ENCODE results near the gene GRIFIN. TPM values are rescaled to one million over a fixed set of nuclear protein-coding genes. Genes with fewer than 3 reads are reported as not detected.

The GRIFIN gene
- total and polyA plus RNA-seq, 9 of the 15 experiments (the other 6 are each of a cell fraction or from before 2014, with no cell fraction given): not detected

GRCh38 chr7:2519119-2519930, 43.1 kb upstream of the GRIFIN start, which contains the start of gene LFNG (continued):
- TF ChIP-seq IRF9 (tag; IDR thresholded peaks at IDR 0.05) (no peak), VEZF1 (CRISPR knock-in tag; IDR thresholded peaks at IDR 0.05) (peak; percentile 62), TSC22D4 (tag; IDR thresholded peaks at IDR 0.05) (no peak), BHLHE40 (IDR thresholded peaks at IDR 0.05; ENCODE audit: low read length) (0 out of 2 replicates have a peak, but pooled peaks have one; percentile 22), ZNF133 (CRISPR knock-in tag; IDR thresholded peaks at IDR 0.05) (no peak), PCBP1 (IDR thresholded peaks at IDR 0.05; ENCODE audit: low read depth, low read length, poor library complexity, severe bottlenecking) (peak; percentile 54), RB1 (IDR thresholded peaks at IDR 0.05; ENCODE audit: low read depth) (peak; percentile 77; the same call in 1 of the 2 replicates), AFF1 (IDR thresholded peaks at IDR 0.05; ENCODE audit: low read depth in 1 of 2, partially characterized antibody in 2 of 2) (no peak), HMG20B (CRISPR knock-in tag; IDR thresholded peaks at IDR 0.05) (no peak), CUX1 (CRISPR knock-in tag; IDR thresholded peaks at IDR 0.05) (no peak), HOXB6 (CRISPR knock-in tag; IDR thresholded peaks at IDR 0.05; ENCODE audit: borderline replicate concordance) (no peak), DDX20 (tag; IDR thresholded peaks at IDR 0.05; ENCODE audit: low read depth) (no peak)
